ENCODE results near the gene PDLIM4. TPM values are rescaled to one million over a fixed set of nuclear protein-coding genes. Genes with fewer than 3 reads are reported as not detected.

The PDLIM4 gene, protein sequence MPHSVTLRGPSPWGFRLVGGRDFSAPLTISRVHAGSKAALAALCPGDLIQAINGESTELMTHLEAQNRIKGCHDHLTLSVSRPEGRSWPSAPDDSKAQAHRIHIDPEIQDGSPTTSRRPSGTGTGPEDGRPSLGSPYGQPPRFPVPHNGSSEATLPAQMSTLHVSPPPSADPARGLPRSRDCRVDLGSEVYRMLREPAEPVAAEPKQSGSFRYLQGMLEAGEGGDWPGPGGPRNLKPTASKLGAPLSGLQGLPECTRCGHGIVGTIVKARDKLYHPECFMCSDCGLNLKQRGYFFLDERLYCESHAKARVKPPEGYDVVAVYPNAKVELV
- 90.4 and 97.1 TPM in 2 replicates for total RNA-seq (2012; rRNA removed)

DNA sequence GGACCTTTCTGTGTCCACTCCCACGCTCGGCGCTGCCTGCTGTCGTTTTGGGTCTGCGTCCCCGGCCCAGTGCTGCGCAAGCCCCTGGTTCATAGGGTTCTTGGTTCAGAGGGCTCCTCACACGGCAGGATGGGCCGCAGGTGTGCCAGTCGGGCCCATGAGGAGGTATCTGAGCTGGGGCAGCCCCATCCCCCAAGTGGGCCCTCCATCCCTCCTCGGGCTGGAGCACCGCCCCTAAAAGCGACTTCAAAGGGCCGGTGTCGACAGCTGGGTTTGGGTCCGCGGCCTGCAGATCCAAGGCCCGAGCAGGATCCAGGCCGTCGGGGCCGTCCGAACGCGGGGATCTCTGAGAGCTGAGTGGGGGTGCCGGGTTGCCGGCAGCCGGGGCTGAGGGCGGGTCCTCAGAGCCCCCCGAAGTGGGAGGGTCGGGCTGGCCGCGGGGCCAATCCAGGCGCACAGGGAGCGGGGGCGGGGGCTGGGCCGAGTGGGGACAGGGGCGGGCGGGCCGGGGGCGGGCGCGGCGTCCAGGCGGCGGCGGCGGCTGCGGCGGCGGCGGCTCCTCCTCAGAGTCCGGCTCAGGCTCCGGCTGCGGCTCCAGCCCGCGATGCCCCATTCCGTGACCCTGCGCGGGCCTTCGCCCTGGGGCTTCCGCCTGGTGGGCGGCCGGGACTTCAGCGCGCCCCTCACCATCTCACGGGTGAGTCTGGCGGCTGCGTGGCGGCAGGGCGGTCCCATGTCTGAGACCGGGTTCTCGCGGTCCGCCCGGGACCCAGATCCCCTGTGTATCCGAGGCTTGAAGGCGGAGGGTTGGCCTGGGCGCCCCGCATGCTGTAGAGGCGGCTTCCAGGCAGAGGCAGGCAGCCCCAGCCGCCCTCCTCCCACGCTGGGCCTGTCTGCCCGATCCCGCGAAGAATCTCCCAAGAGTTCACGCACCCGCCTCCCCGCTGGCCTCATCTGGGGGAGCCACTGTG lies at the start of gene PDLIM4:
Gene PDLIM4, plus strand, starts transcription at position 566 of the 971 bp plus-strand sequence. Its CDS starts 39 bp downstream, at position 605.
- Histone ChIP-seq H3K4me2 (ENCODE audit: low read length) (peak within 1 kb of the TSS; percentile 99), H3K9me3 (replicated peaks; ENCODE audit: low read length) (no peaks in the 10 kb centered on the region), H3K36me3 (ENCODE audit: insufficient read depth, low read length) (peaks cover 30% of the 10 kb centered on the region), H3K4me1 (ENCODE audit: control insufficient read depth, insufficient read depth, low read length) (peaks cover 51% of the 10 kb centered on the region), H3K27me3 (ENCODE audit: control insufficient read depth, insufficient read depth, low read length) (no peaks in the 10 kb centered on the region), H3K9ac (ENCODE audit: low read depth, low read length) (peak within 1 kb of the TSS; percentile 98), H3K4me3 (ENCODE audit: low read length) (peak within 1 kb of the TSS; percentile 91)

DNA sequence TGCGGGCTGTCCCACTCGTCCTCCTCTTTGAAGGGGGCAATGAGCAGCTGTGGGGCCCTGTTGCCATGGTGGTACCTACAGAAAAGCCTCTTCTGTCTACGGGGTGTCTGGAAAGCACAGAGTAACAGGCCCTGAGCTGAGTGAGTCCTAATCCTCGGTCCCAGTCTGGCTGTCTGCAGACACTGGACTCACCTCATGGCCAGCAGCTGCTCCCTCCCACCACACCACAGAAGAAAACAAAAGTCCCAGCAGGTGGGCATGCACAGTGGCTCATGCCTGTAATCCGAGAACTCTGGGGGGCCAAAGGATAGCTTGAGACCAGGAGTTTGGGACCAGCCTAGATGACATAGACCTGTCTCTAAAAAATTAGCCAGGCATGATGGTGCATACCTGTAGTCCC lies 49.7 kb upstream of the PDLIM4 start:
- Histone ChIP-seq H3K4me3 (ENCODE audit: low read length) (no peak overlapping the region), H3K9ac (ENCODE audit: low read depth, low read length) (no peak overlapping the region), H3K36me3 (ENCODE audit: insufficient read depth, low read length) (peaks cover 87% of the 10 kb centered on the region), H3K4me2 (ENCODE audit: low read length) (no peak overlapping the region), H3K27me3 (ENCODE audit: control insufficient read depth, insufficient read depth, low read length) (no peaks in the 10 kb centered on the region), H3K4me1 (ENCODE audit: control insufficient read depth, insufficient read depth, low read length) (peaks cover 50% of the 10 kb centered on the region), H3K9me3 (replicated peaks; ENCODE audit: low read length) (no peaks in the 10 kb centered on the region)

DNA sequence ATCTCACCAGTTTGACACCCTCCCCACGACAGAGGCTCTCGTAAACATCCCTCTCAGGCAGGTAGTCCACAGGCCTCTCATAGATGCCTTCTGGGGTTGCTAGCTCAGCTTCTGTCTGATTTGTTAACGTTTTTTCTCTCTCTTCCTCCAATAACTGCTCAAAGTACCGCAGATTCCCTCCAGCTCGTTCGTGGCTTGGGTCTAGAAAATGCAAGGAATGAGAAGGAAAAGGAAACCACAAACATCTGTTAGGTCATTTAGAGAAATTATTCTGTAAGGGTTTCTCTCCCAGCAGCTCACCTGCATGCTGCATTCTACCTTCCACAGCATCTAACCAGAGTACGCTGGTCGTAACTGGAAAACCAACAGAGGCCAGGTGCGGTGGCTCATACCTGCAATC lies 48.4 kb upstream of the PDLIM4 start:
- Histone ChIP-seq H3K4me3 (ENCODE audit: low read length) (no peak overlapping the region), H3K27me3 (ENCODE audit: control insufficient read depth, insufficient read depth, low read length) (no peaks in the 10 kb centered on the region), H3K4me2 (ENCODE audit: low read length) (no peak overlapping the region), H3K9me3 (replicated peaks; ENCODE audit: low read length) (no peaks in the 10 kb centered on the region), H3K9ac (ENCODE audit: low read depth, low read length) (no peak overlapping the region), H3K36me3 (ENCODE audit: insufficient read depth, low read length) (peaks cover 88% of the 10 kb centered on the region), H3K4me1 (ENCODE audit: control insufficient read depth, insufficient read depth, low read length) (peaks cover 38% of the 10 kb centered on the region)

DNA sequence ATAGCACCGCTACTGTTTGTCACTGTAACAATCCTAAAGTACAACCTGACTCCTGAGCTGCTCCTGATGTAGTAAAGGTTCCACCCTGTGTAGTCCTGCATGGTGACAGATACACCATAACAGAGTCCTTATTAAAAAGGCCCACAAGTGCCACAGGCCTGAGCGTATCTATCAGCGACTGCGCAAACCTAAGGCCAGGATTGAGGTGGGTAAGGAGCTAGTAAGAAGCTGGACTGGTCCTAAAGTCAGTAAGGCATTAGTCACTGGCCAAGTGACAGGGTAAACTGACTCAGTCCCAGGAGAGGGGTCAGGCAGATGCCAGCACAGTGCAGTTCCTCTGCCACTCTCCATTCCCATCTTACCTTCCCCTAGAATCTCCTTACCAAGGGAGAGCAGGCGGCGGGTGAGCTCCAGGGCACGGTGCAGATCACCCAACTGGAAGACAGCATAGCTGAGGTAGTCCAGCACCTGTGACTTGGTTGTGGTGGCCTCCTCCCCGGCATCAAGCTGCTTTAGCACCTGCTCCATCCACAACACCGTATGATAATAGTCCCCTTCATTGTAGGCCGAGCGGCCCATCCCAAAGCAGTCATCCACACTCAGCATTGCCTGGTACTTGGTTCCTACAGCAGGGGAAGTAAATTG lies 47.5 kb upstream of the PDLIM4 start:
- peaks cover 88% of the 10 kb centered on the region for H3K36me3 ChIP-seq (ENCODE audit: insufficient read depth, low read length)
- no peaks in the 10 kb centered on the region for H3K9me3 ChIP-seq (replicated peaks; ENCODE audit: low read length)
- no peak overlapping the region for H3K9ac ChIP-seq (ENCODE audit: low read depth, low read length)
- peaks cover 39% of the 10 kb centered on the region for H3K4me1 ChIP-seq (ENCODE audit: control insufficient read depth, insufficient read depth, low read length)
- H3K4me2 ChIP-seq (ENCODE audit: low read length): no peak overlapping the region
- H3K4me3 ChIP-seq (ENCODE audit: low read length): no peak overlapping the region
- no peaks in the 10 kb centered on the region for H3K27me3 ChIP-seq (ENCODE audit: control insufficient read depth, insufficient read depth, low read length)

DNA sequence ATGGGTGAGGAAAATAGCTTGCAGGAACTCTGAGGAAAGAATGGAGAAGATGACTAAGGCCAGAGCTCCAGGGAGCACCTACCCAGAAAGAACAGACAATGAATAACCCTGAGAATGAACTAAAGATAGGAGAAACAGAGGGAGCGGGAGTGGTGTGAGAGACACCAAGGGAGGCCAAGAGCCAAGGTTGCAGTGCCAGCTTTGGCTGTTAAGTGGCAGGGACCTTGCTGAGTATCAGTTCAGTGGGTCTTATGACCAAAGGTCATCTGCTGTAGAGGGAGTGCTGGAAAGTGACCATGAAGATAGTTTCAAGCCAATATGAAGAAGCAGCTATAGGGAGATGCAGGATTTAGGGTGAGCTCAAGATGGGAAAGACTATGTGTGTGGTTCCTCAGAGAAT lies 46.6 kb upstream of the PDLIM4 start:
- Histone ChIP-seq H3K4me3 (ENCODE audit: low read length) (no peak overlapping the region), H3K9ac (ENCODE audit: low read depth, low read length) (no peak overlapping the region), H3K27me3 (ENCODE audit: control insufficient read depth, insufficient read depth, low read length) (no peaks in the 10 kb centered on the region), H3K9me3 (replicated peaks; ENCODE audit: low read length) (no peaks in the 10 kb centered on the region), H3K4me1 (ENCODE audit: control insufficient read depth, insufficient read depth, low read length) (peaks cover 39% of the 10 kb centered on the region), H3K4me2 (ENCODE audit: low read length) (no peak overlapping the region), H3K36me3 (ENCODE audit: insufficient read depth, low read length) (peaks cover 83% of the 10 kb centered on the region)

DNA sequence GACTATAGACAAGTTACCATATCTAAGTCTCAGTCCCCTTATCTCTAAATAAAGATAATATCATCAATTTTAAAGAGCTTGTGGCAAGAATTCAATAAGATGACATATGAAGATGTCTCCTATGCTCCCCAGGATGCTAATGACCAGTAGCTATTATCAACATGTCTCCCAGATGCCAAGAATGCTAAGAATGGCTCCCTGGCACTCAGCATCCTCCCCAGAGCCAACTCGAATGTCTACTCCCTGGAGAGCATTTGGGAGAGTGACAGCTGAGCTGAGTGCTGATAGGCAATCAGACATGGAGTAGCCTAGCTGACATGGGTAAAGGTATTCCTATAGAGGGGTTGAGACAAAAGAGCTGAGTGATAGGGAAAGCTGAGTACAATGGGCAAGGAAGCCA lies 45.7 kb upstream of the PDLIM4 start:
- Histone ChIP-seq H3K4me2 (ENCODE audit: low read length) (no peak overlapping the region), H3K36me3 (ENCODE audit: insufficient read depth, low read length) (peaks cover 77% of the 10 kb centered on the region), H3K9me3 (replicated peaks; ENCODE audit: low read length) (no peaks in the 10 kb centered on the region), H3K27me3 (ENCODE audit: control insufficient read depth, insufficient read depth, low read length) (no peaks in the 10 kb centered on the region), H3K4me1 (ENCODE audit: control insufficient read depth, insufficient read depth, low read length) (peaks cover 32% of the 10 kb centered on the region), H3K9ac (ENCODE audit: low read depth, low read length) (no peak overlapping the region), H3K4me3 (ENCODE audit: low read length) (no peak overlapping the region)

DNA sequence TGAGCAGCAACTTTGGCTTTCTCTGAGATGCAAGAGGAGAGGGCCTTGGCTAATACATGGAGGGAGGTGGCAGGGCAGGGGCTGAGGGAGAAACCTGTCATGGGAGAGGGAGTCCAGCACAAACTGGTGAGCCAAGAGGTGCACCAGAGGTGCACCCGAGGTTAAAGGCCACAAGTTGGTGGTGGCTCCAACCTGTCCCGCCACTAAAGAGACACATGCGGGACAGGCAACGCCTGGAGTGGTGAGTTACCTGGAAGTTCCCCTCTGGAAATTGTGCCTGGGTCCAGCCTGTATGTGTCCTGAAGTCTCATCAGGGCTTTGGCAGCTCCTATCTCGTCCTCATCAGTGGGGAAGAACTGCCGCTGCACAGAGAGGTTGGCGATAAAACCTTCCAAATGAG lies 43.8 kb upstream of the PDLIM4 start:
- Histone ChIP-seq H3K36me3 (ENCODE audit: insufficient read depth, low read length) (peaks cover 78% of the 10 kb centered on the region), H3K4me2 (ENCODE audit: low read length) (no peak overlapping the region), H3K27me3 (ENCODE audit: control insufficient read depth, insufficient read depth, low read length) (no peaks in the 10 kb centered on the region), H3K9me3 (replicated peaks; ENCODE audit: low read length) (no peaks in the 10 kb centered on the region), H3K9ac (ENCODE audit: low read depth, low read length) (no peak overlapping the region), H3K4me1 (ENCODE audit: control insufficient read depth, insufficient read depth, low read length) (peaks cover 23% of the 10 kb centered on the region), H3K4me3 (ENCODE audit: low read length) (no peak overlapping the region)

DNA sequence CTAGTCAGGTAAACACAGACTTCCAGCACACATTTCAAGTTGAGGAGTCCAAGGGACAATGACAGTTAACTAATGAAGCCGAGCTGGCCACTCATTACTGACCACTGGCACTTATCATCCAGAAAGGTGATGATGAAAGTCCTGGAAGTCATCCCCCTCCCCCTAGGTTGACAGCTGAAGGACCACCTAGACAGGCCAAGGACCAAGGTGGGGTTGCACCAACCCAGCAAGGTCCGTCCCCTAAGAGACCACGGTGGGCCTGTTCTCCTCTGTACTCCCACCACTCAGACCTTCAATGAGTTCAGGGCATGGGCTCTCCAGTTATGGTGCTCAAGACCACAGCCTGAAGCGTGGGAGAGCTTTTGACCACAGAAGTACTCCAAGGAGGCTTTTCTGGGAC lies 43.0 kb upstream of the PDLIM4 start:
- Histone ChIP-seq H3K4me2 (ENCODE audit: low read length) (no peak overlapping the region), H3K4me1 (ENCODE audit: control insufficient read depth, insufficient read depth, low read length) (peaks cover 16% of the 10 kb centered on the region), H3K9me3 (replicated peaks; ENCODE audit: low read length) (no peaks in the 10 kb centered on the region), H3K9ac (ENCODE audit: low read depth, low read length) (peak overlapping the region; percentile 44), H3K36me3 (ENCODE audit: insufficient read depth, low read length) (peaks cover 80% of the 10 kb centered on the region), H3K27me3 (ENCODE audit: control insufficient read depth, insufficient read depth, low read length) (no peaks in the 10 kb centered on the region), H3K4me3 (ENCODE audit: low read length) (no peak overlapping the region)

DNA sequence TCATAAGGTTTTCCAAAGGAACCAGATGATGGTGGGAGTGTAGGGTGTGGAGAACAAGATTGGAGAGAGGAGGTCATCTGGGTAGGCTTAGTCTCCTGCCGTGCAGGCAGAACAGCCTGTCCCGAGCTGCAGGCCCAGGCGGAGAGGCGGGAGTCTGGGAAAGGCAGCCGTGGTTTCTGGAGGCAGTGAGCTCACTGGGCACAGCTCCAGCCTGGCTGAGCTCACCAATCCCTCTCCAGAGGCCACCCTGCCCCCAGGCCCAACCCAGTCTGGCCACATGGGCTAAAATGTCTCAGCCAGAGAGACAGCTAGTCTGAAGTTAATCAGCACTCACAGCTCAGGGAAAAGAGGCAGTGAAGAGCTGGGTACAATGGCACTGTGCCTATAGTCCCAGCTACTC lies 42.2 kb upstream of the PDLIM4 start:
- H3K4me1 ChIP-seq (ENCODE audit: control insufficient read depth, insufficient read depth, low read length): peaks cover 16% of the 10 kb centered on the region
- peak overlapping the region; percentile 44 for H3K9ac ChIP-seq (ENCODE audit: low read depth, low read length)
- H3K36me3 ChIP-seq (ENCODE audit: insufficient read depth, low read length): peaks cover 78% of the 10 kb centered on the region
- no peak overlapping the region for H3K4me3 ChIP-seq (ENCODE audit: low read length)
- no peaks in the 10 kb centered on the region for H3K9me3 ChIP-seq (replicated peaks; ENCODE audit: low read length)
- no peaks in the 10 kb centered on the region for H3K27me3 ChIP-seq (ENCODE audit: control insufficient read depth, insufficient read depth, low read length)
- H3K4me2 ChIP-seq (ENCODE audit: low read length): peak overlapping the region; percentile 57

DNA sequence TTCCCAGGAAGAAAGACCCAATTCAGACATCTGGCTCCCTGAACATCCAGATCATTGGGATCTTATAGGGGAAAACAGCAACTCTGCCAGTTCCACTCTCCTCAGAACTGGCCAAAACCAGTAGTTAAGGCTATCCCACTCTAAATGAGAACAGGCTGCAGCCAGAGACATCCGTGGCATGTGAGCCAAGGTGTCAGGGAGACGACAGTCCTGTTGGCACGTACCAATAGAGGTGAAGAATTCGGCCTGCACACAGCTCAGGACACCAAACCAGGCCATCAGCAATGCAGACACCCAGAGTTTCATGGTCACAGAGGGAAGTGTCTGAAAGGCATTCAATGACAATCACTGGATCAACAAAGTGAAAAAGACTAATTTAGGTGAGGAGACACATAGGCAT lies 39.2 kb upstream of the PDLIM4 start:
- Histone ChIP-seq H3K27me3 (ENCODE audit: control insufficient read depth, insufficient read depth, low read length) (no peaks in the 10 kb centered on the region), H3K4me2 (ENCODE audit: low read length) (no peak overlapping the region), H3K9ac (ENCODE audit: low read depth, low read length) (no peak overlapping the region), H3K9me3 (replicated peaks; ENCODE audit: low read length) (no peaks in the 10 kb centered on the region), H3K4me3 (ENCODE audit: low read length) (no peak overlapping the region), H3K36me3 (ENCODE audit: insufficient read depth, low read length) (peaks cover 49% of the 10 kb centered on the region), H3K4me1 (ENCODE audit: control insufficient read depth, insufficient read depth, low read length) (peaks cover 30% of the 10 kb centered on the region)

DNA sequence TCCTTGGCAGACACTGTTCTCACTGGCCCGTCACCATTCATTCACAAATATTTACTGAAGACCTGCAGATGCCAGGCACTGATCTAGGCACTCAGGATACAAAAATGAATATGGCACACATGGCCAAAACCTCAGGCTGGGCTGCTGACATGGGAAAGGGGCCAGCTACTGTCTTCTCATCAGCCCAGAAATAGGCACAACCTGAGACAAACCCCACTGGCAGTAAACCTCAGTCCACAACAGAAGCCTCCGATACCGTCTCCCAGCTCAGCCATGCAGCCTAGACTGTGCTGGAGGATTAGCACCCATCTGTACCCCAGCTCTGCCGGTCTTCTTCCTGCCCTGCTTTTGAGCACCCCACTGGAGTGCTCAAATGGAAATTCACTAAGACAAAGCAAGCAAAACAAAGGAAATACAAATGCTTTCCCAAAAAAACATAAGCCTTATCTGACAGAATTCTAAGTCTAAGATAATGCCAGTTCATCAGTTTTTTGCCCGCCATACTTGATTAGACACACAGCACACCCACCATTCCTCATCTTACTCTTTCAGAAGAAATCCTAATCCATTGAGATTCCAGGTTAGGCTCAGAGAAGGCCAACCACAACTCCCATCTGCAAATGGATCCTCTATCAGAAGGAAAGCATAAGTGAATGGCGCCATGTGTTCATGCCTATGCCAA lies 38.1 kb upstream of the PDLIM4 start:
- no peak overlapping the region for H3K4me2 ChIP-seq (ENCODE audit: low read length)
- H3K36me3 ChIP-seq (ENCODE audit: insufficient read depth, low read length): peaks cover 44% of the 10 kb centered on the region
- no peak overlapping the region for H3K9ac ChIP-seq (ENCODE audit: low read depth, low read length)
- H3K4me3 ChIP-seq (ENCODE audit: low read length): no peak overlapping the region
- no peaks in the 10 kb centered on the region for H3K9me3 ChIP-seq (replicated peaks; ENCODE audit: low read length)
- H3K4me1 ChIP-seq (ENCODE audit: control insufficient read depth, insufficient read depth, low read length): peaks cover 40% of the 10 kb centered on the region
- H3K27me3 ChIP-seq (ENCODE audit: control insufficient read depth, insufficient read depth, low read length): no peaks in the 10 kb centered on the region
